KMS-11 (cell line): Measurements from ENCODE around the gene TPRA1.

Experiments
- H2AFZ ChIP-seq: fragments of 200-600 bp; sonication (generic); 2 replicates; pipeline ENCODE4 v1.6.1; 2016; ENCODE audit warnings: antibody characterized with exemption, mixed run types, low read depth
- H3K27ac ChIP-seq: fragments of 200-600 bp; sonication (generic); 2 replicates; pipeline ENCODE4 v1.6.1; 2016; ENCODE audit warnings: mild to moderate bottlenecking, mixed run types
- H3K27me3 ChIP-seq: fragments of 200-600 bp; sonication (generic); 2 replicates; pipeline ENCODE4 v1.6.1; 2017; ENCODE audit warnings: mild to moderate bottlenecking, low read depth, mixed run types, moderate library complexity; ENCODE audit not compliant: insufficient read depth
- H3K36me3 ChIP-seq: fragments of 200-600 bp; sonication (generic); 2 replicates; pipeline ENCODE4 v1.6.1; 2017; ENCODE audit warnings: mild to moderate bottlenecking, mixed run types; ENCODE audit not compliant: insufficient read depth
- H3K4me1 ChIP-seq: fragments of 200-600 bp; sonication (generic); 2 replicates; pipeline ENCODE4 v1.6.1; 2016; ENCODE audit warnings: mild to moderate bottlenecking, low read depth, mixed run types; ENCODE audit not compliant: poor library complexity, severe bottlenecking
- H3K4me2 ChIP-seq: fragments of 200-600 bp; sonication (generic); 2 replicates; pipeline ENCODE4 v1.7.0; 2016; ENCODE audit warnings: mild to moderate bottlenecking, mixed run types
- H3K4me3 ChIP-seq: fragments of 200-600 bp; sonication (generic); IDR thresholded peaks from 2 replicates; pipeline ENCODE4 v1.6.1; 2017; ENCODE audit warnings: low read depth, low read length, mixed read lengths; ENCODE audit not compliant: insufficient read depth
- H3K79me2 ChIP-seq: fragments of 200-600 bp; sonication (generic); 2 replicates; pipeline ENCODE4 v1.6.1; 2016; ENCODE audit warnings: low read depth, mixed run types; ENCODE audit not compliant: insufficient read depth
- H3K9ac ChIP-seq: fragments of 200-600 bp; sonication (generic); 2 replicates; pipeline ENCODE4 v1.6.1; 2016; ENCODE audit warnings: mild to moderate bottlenecking, mixed run types
- H4K20me1 ChIP-seq: fragments of 200-600 bp; sonication (generic); 2 replicates; pipeline ENCODE4 v1.6.1; 2016; ENCODE audit warnings: mild to moderate bottlenecking, mixed run types; ENCODE audit not compliant: insufficient read depth
- TF ChIP-seq, protein P1 (sequence below): fragments of 200-600 bp; sonication (generic); conservative IDR thresholded peaks from 2 replicates; pipeline ENCODE4 v1.6.1; 2017; ENCODE audit warnings: low read depth, mild to moderate bottlenecking, antibody characterized with exemption, low read length, moderate library complexity, mixed read lengths

Gene TPRA1

GRCh38 chr3:127546970-127547733, 43.4 kb downstream of the TPRA1 start:
- Histone ChIP-seq H3K36me3 (no peaks in the 10 kb centered on the region), H3K4me3 (peak overlapping the region; percentile 81), H3K4me2 (peak overlapping the region; percentile 40; the same call in 1 of the 2 replicates), H4K20me1 (no peaks in the 10 kb centered on the region), H3K27ac (no peak overlapping the region), H3K9ac (peak overlapping the region; percentile 8; the same call in 1 of the 2 replicates), H3K27me3 (no peaks in the 10 kb centered on the region), H3K79me2 (no peaks in the 10 kb centered on the region), H3K4me1 (peaks cover 6% of the 10 kb centered on the region), H2AFZ (peak overlapping the region; percentile 64; the same call in 1 of the 2 replicates)
- TF ChIP-seq, protein P1, sequence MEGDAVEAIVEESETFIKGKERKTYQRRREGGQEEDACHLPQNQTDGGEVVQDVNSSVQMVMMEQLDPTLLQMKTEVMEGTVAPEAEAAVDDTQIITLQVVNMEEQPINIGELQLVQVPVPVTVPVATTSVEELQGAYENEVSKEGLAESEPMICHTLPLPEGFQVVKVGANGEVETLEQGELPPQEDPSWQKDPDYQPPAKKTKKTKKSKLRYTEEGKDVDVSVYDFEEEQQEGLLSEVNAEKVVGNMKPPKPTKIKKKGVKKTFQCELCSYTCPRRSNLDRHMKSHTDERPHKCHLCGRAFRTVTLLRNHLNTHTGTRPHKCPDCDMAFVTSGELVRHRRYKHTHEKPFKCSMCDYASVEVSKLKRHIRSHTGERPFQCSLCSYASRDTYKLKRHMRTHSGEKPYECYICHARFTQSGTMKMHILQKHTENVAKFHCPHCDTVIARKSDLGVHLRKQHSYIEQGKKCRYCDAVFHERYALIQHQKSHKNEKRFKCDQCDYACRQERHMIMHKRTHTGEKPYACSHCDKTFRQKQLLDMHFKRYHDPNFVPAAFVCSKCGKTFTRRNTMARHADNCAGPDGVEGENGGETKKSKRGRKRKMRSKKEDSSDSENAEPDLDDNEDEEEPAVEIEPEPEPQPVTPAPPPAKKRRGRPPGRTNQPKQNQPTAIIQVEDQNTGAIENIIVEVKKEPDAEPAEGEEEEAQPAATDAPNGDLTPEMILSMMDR, result no peak

GRCh38 chr3:127546554-127546953, 44.0 kb downstream of the TPRA1 start:
- Histone ChIP-seq H3K4me2 (no peak overlapping the region), H3K27me3 (no peaks in the 10 kb centered on the region), H3K9ac (no peak overlapping the region), H3K4me3 (no peak overlapping the region), H3K36me3 (no peaks in the 10 kb centered on the region), H3K27ac (no peak overlapping the region), H2AFZ (peak overlapping the region; percentile 64; the same call in 1 of the 2 replicates), H3K79me2 (no peaks in the 10 kb centered on the region), H4K20me1 (no peaks in the 10 kb centered on the region), H3K4me1 (peaks cover 6% of the 10 kb centered on the region)
- TF ChIP-seq, protein P1, result no peak

DNA sequence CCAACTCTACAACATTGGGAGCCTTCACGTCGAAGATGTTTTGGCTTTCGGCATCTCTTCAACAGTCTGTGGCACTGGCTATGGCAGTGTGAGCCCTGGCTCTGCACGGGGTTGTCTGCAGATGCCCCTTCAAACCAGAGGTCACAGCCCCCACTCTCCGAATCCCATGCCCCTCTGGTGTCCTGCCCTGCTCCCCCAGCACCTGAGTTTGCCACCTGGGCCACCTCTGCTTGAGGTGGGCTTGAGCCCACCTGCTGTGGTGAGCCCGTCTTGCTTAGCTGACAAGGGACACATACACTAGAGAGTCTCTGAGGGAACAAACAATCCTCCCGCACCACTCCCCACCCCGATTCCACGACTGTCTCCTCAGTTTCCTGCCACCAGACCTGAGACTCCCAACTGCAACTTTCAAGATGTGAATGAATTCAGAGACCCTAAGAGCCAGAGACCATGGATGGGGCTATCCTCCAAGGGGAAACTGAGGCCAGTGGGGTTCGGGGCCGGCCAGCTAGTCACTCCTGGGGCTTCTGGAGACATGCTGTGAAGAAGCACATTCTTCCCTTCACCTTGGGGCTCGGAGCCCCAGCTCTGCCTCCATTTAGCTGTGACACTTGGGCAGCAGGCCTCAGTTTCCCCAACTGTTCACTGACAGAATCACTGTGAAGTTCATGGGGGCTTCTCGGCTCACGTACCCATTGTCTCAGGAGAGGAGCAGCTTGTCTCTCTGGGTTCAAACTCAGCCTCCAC, 44.6 kb downstream of the TPRA1 start:
- Histone ChIP-seq H3K4me3 (no peak overlapping the region), H3K79me2 (no peaks in the 10 kb centered on the region), H4K20me1 (no peaks in the 10 kb centered on the region), H3K36me3 (no peaks in the 10 kb centered on the region), H3K4me1 (peaks cover 6% of the 10 kb centered on the region), H3K9ac (no peak overlapping the region), H2AFZ (no peak overlapping the region), H3K4me2 (no peak overlapping the region), H3K27ac (no peak overlapping the region), H3K27me3 (no peaks in the 10 kb centered on the region)
- TF ChIP-seq, protein P1, result no peak

GRCh38 chr3:127545216-127545615, 45.3 kb downstream of the TPRA1 start:
- Histone ChIP-seq H3K4me1 (peaks cover 6% of the 10 kb centered on the region), H3K36me3 (no peaks in the 10 kb centered on the region), H4K20me1 (no peaks in the 10 kb centered on the region), H3K9ac (no peak overlapping the region), H3K27me3 (no peaks in the 10 kb centered on the region), H3K27ac (no peak overlapping the region), H3K4me3 (no peak overlapping the region), H2AFZ (no peak overlapping the region), H3K79me2 (no peaks in the 10 kb centered on the region), H3K4me2 (no peak overlapping the region)
- TF ChIP-seq, protein P1, result no peak
